Measurements from ENCODE around the gene SFMBT2.

Gene SFMBT2

GRCh38 chr10:7121154-7121797, 289.6 kb downstream of the SFMBT2 start:
- peak in 7 of 10 donors; percentile 37 to 88 (median 68) for DNase-seq
- intact Hi-C loops (cut with DNase I), result loop anchor here (5.0 to 10.0 kb wide), 2 partner anchors 196 to 296 kb away; no protein-coding TSS in a partner anchor

- intact Hi-C loops (cut with DNase I), result loop anchor here (5.0 to 10.0 kb wide), 2 partner anchors 195 to 298 kb away; no protein-coding TSS in a partner anchor
Observed at GRCh38 chr10:7119325-7120015, 291.4 kb downstream of the SFMBT2 start.

GRCh38 chr10:7117806-7118674, 292.8 kb downstream of the SFMBT2 start:
- intact Hi-C loops (cut with DNase I), result no loop called here
- peak in 7 of 10 donors; percentile 20 to 69 (median 34) for DNase-seq

More at GRCh38 chr10:7119325-7120015, 291.4 kb downstream of the SFMBT2 start:
- DNase-seq, result peak in 1 of 10 donors; percentile 9

- intact Hi-C loops (cut with DNase I), result no loop called here
- DNase-seq, result peak in 1 of 10 donors; percentile 9
Observed at GRCh38 chr10:7117177-7117799, 293.5 kb downstream of the SFMBT2 start.

GRCh38 chr10:7111561-7111960, 299.3 kb downstream of the SFMBT2 start:
- intact Hi-C loops (cut with DNase I), result no loop called here

GRCh38 chr10:7111089-7111488, 299.7 kb downstream of the SFMBT2 start:
- DNase-seq, result no peak
- intact Hi-C loops (cut with DNase I), result no loop called here

More at GRCh38 chr10:7111561-7111960, 299.3 kb downstream of the SFMBT2 start:
- no peak for DNase-seq
